Measurements from ENCODE around the gene SLC25A1. TPM values are rescaled to one million over a fixed set of nuclear protein-coding genes. Genes with fewer than 3 reads are reported as not detected.

SLC25A1 gene
- total and polyA plus RNA-seq, 2 experiments from 2014 or later: 141 to 242 TPM

- Histone ChIP-seq H3K9me2 (ENCODE audit: insufficient read depth) (no peaks in the 10 kb centered on the region), H3K4me3 (peak overlapping the region; percentile 62), H3K27ac (ENCODE audit: low read depth) (peak overlapping the region; percentile 74; the same call in 1 of the 2 replicates), H2AFZ (peak overlapping the region; percentile 92), H3F3A (replicated peaks; ENCODE audit: low read depth) (peaks cover 17% of the 10 kb centered on the region; the same call in 1 of the 2 replicates), H3K36me3 (ENCODE audit: insufficient read depth) (no peaks in the 10 kb centered on the region), H3K4me1 (ENCODE audit: insufficient read depth) (peaks cover 25% of the 10 kb centered on the region), H3K4me2 (peak overlapping the region; percentile 91), H4K20me1 (replicated peaks; ENCODE audit: insufficient read depth) (no peaks in the 10 kb centered on the region; the same call in 1 of the 2 replicates), H3K79me2 (replicated peaks; ENCODE audit: insufficient read depth) (peaks cover 12% of the 10 kb centered on the region; the same call in 1 of the 2 replicates), H3K27me3 (ENCODE audit: insufficient read depth) (no peaks in the 10 kb centered on the region)
- ATAC-seq: peak; percentile 69
- H3K27me3 Mint-ChIP-seq (ENCODE audit: insufficient read depth, low read depth, poor library complexity): peaks cover 21% of the 10 kb centered on the region
- peak overlapping the region; percentile 88 for H3K27ac Mint-ChIP-seq
- peak overlapping the region; percentile 83 for H3K4me3 Mint-ChIP-seq
- TF ChIP-seq CTCF (conservative IDR thresholded peaks at IDR 0.05; ENCODE audit: low read depth in 2 of 2) (peak; percentile 80 to 82), STAT1 (IDR thresholded peaks at IDR 0.05; ENCODE audit: unreplicated experiment) (no peak), EZH2phosphoT487 (IDR thresholded peaks at IDR 0.05; ENCODE audit: unreplicated experiment) (no peak), REST (IDR thresholded peaks at IDR 0.05; ENCODE audit: unreplicated experiment) (no peak)
- peaks cover 14% of the 10 kb centered on the region for H3K4me1 Mint-ChIP-seq
- no peaks in the 10 kb centered on the region for H3K9me3 Mint-ChIP-seq
- peaks cover 5% of the 10 kb centered on the region; the same call in 1 of the 3 replicates for H3K36me3 Mint-ChIP-seq (ENCODE audit: low read depth)
- DNase-seq (ENCODE audit: low spot score): peak; percentile 89
These were observed 1.0 kb upstream of the SLC25A1 start for GRCh38 chr22:19179497-19180048.

- Histone ChIP-seq H3K27ac (ENCODE audit: low read depth) (no peak overlapping the region), H3K4me2 (peak overlapping the region; percentile 96), H3K79me2 (replicated peaks; ENCODE audit: insufficient read depth) (peaks cover 17% of the 10 kb centered on the region), H3K27me3 (ENCODE audit: insufficient read depth) (no peaks in the 10 kb centered on the region), H4K20me1 (replicated peaks; ENCODE audit: insufficient read depth) (peaks cover 3% of the 10 kb centered on the region; the same call in 1 of the 2 replicates), H3K36me3 (ENCODE audit: insufficient read depth) (no peaks in the 10 kb centered on the region), H3K4me1 (ENCODE audit: insufficient read depth) (peaks cover 34% of the 10 kb centered on the region), H3F3A (replicated peaks; ENCODE audit: low read depth) (peaks cover 27% of the 10 kb centered on the region), H2AFZ (no peak overlapping the region), H3K4me3 (peak overlapping the region; percentile 62), H3K9me2 (ENCODE audit: insufficient read depth) (no peaks in the 10 kb centered on the region)
- Mint-ChIP-seq H3K9me3 (no peaks in the 10 kb centered on the region), H3K4me3 (peak overlapping the region; percentile 76; the same call in 2 of the 3 replicates), H3K36me3 (ENCODE audit: low read depth) (peaks cover 5% of the 10 kb centered on the region; the same call in 1 of the 3 replicates), H3K4me1 (peaks cover 29% of the 10 kb centered on the region), H3K27ac (no peak overlapping the region), H3K27me3 (ENCODE audit: insufficient read depth, low read depth, poor library complexity) (peaks cover 28% of the 10 kb centered on the region)
- ATAC-seq: peak; percentile 3; the same call in 2 of the 3 replicates
- TF ChIP-seq ETS1 (IDR thresholded peaks at IDR 0.05) (no peak), POLR2AphosphoS5 (IDR thresholded peaks at IDR 0.05; ENCODE audit: low read depth) (0 out of 2 replicates have a peak, but pooled peaks have one; percentile 34)
- DNase-seq (ENCODE audit: low spot score): peak; percentile 67
These were observed 375 bp downstream of the SLC25A1 start for GRCh38 chr22:19178065-19178656.

All from GM23338 (cell line).